ENCODE results near the gene JADE1.

Gene JADE1

DNA sequence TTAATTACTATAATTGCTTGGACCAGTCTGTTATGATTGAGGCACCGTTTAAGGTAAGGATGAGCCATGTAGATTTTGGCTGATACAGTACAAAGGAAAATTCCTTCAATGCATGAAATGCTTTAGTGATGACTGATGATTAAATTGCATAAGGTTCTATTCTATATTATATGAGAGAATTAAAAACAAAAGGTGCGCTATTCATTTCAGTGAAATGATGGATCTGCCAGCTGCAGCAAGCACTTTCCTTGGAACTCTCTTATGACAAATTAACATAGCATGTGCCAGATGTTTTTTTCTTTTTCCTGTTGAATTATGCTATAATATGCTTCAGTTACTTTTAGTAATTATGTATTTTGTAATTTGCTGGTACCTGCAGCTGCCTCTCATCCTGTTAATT is 98.5 kb downstream of the JADE1 start:
- TF ChIP-seq GATA2 (IDR thresholded peaks at IDR 0.05; ENCODE audit: low read depth, low read length): no peak
- TF ChIP-seq GATA3 (IDR thresholded peaks at IDR 0.05; ENCODE audit: low read depth, low read length): no peak

DNA sequence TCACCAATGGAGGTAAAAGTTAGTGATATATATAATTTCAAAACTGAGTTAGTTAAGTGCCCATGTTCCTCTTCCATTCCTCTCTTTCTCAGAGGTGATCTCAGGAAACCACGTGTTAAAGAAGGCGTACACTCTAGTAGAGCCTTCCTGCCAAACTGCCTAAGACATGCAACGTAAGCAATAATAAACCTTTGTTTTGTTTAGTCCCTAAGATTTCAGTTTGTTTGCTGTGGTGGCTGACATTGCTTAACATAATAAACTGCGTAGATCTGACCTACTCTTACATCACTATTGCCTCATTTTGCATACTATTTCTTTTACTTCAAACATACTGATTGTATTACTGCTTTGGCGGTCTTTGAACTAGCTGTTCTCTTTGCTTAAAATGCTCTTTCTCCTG is 99.2 kb downstream of the JADE1 start:
- no peak for TF ChIP-seq GATA3 (IDR thresholded peaks at IDR 0.05; ENCODE audit: low read depth, low read length)
- no peak for TF ChIP-seq GATA2 (IDR thresholded peaks at IDR 0.05; ENCODE audit: low read depth, low read length)

DNA sequence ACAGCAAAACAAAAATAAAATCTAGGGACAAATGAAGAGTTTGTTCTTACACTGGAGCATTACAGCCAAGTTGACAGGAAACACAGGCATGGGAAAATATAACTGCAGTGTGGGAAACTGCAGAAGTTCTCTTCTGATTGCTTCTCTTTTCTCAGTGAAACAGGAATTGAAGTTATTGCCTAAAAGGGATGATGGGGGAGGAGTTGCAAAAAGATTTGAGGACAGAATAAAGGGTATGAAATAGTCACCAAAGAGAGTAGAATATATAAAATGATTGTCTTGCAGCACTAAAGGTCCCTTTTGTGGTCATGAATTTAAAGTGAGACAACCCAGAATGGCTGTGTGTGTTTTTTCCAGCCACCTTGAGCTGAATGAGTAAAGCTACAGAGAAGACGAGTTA is 103.7 kb downstream of the JADE1 start:
- TF ChIP-seq GATA3 (IDR thresholded peaks at IDR 0.05; ENCODE audit: low read depth, low read length) (no peak), GATA2 (IDR thresholded peaks at IDR 0.05; ENCODE audit: low read depth, low read length) (no peak)

GRCh38 chr4:128915544-128915943 is 106.0 kb downstream of the JADE1 start:
- TF ChIP-seq GATA3 (IDR thresholded peaks at IDR 0.05; ENCODE audit: low read depth, low read length): no peak
- TF ChIP-seq GATA2 (IDR thresholded peaks at IDR 0.05; ENCODE audit: low read depth, low read length): no peak

DNA sequence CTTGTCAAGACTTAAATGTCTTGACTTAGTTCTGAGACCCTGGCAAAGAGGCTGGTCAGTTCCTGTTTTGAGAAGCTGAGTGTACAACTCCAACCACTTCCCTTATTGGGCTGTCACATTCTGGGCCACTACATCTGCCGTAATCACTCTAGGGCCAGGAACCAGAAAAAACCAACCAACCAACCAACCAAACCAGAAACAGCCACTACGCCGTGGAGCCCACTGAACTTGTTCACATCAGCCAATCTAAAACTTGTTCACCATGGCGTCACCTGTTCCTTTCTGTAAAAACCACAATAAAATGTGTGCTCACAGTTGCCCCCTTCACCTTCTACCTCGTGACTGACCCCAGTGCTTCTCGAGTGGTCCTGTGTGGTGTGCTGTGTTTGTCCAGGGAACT is 107.3 kb downstream of the JADE1 start:
- TF ChIP-seq GATA3 (IDR thresholded peaks at IDR 0.05; ENCODE audit: low read depth, low read length): no peak
- no peak for TF ChIP-seq GATA2 (IDR thresholded peaks at IDR 0.05; ENCODE audit: low read depth, low read length)

- no peak for TF ChIP-seq GATA2 (IDR thresholded peaks at IDR 0.05; ENCODE audit: low read depth, low read length)
- no peak for TF ChIP-seq GATA3 (IDR thresholded peaks at IDR 0.05; ENCODE audit: low read depth, low read length)
Measured at GRCh38 chr4:128917781-128918180, 108.3 kb downstream of the JADE1 start.

DNA sequence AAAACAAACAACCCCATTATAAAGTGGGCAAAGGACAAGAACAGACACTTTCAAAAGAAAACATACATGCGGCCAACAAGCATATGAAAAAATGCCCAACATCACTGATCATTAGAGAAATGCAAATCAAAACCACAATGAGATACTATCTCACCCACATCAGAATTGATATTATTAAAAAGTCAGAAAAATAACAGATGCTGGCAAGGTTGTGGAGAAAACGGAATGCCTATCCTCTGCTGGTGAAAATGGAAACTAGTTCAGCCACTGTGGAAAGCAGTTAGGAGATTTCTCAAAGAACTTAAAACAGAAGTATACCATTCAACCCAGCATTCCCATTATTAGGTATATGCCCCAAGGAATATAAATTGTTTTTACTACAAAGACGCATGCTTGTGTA is 112.5 kb downstream of the JADE1 start:
- no peak for TF ChIP-seq GATA2 (IDR thresholded peaks at IDR 0.05; ENCODE audit: low read depth, low read length)
- TF ChIP-seq GATA3 (IDR thresholded peaks at IDR 0.05; ENCODE audit: low read depth, low read length): peak; percentile 42; the same call in 1 of the 2 replicates

All from SH-SY5Y (cell line).